Natural killer cell (primary cell): ENCODE measurements around the gene USP7. TPM values are rescaled to one million over a fixed set of nuclear protein-coding genes. Genes with fewer than 3 reads are reported as not detected.

Experiments
- ATAC-seq, 3 donors: fragments of 150-1000 bp in 2 of 3; fragments of 200-7000 bp in 1 of 3; cut with Tn5 transposase; 1 replicate in 1 of 3; 2 replicates in 2 of 3; pipeline ENCODE4 v1.10.0; 2021; ENCODE audit warnings: mild to moderate bottlenecking in 2 of 3, moderate library complexity in 2 of 3
- DNase-seq, 2 donors: peaks; one replicate each; pipeline versions ENCODE4 v3.0.0 to v3.0.0-alpha.2; 2013 to 2021; ENCODE audit warnings: mixed read lengths in 1 of 2
- H3K27ac ChIP-seq: one replicate; pipeline ENCODE4 v1.5.1; 2013; ENCODE audit warnings: mild to moderate bottlenecking, low read length
- H3K27me3 ChIP-seq: one replicate; pipeline ENCODE4 v1.6.1; 2013; ENCODE audit warnings: low read length; ENCODE audit not compliant: control insufficient read depth, insufficient read depth
- H3K36me3 ChIP-seq: one replicate; pipeline ENCODE4 v1.6.1; 2013; ENCODE audit warnings: low read length; ENCODE audit not compliant: control insufficient read depth, insufficient read depth
- H3K4me1 ChIP-seq: one replicate; pipeline ENCODE4 v1.6.1; 2013; ENCODE audit warnings: low read length; ENCODE audit not compliant: control insufficient read depth, insufficient read depth
- H3K4me3 ChIP-seq: one replicate; pipeline ENCODE4 v1.5.1; 2013; ENCODE audit warnings: low read length
- H3K9me3 ChIP-seq: one replicate; pipeline ENCODE4 v1.6.1; 2013; ENCODE audit warnings: low read length; ENCODE audit not compliant: control insufficient read depth, insufficient read depth
- H3K27ac Mint-ChIP-seq, 2 donors: one replicate each; pipeline ENCODE4 v1.8.0; 2022; ENCODE audit warnings: mild to moderate bottlenecking in 2 of 2, mixed read lengths in 2 of 2, moderate library complexity in 1 of 2
- H3K27me3 Mint-ChIP-seq, 2 donors: one replicate each; pipeline ENCODE4 v1.8.0; 2022; ENCODE audit warnings: low read depth in 2 of 2, mixed read lengths in 2 of 2
- H3K36me3 Mint-ChIP-seq: one replicate; pipeline ENCODE4 v1.8.0; 2022; ENCODE audit warnings: mixed read lengths
- H3K4me1 Mint-ChIP-seq, 2 donors: one replicate each; pipeline ENCODE4 v1.8.0; 2022; ENCODE audit warnings: mixed read lengths in 2 of 2
- H3K4me3 Mint-ChIP-seq: one replicate; pipeline ENCODE4 v1.8.0; 2022; ENCODE audit warnings: mild to moderate bottlenecking, moderate library complexity, mixed read lengths
- H3K9me3 Mint-ChIP-seq, 2 donors: one replicate each; pipeline ENCODE4 v1.8.0; 2022; ENCODE audit warnings: mixed read lengths in 2 of 2
- CTCF ChIP-seq: fragments of 200-600 bp; IDR thresholded peaks from one replicate; pipeline ENCODE4 v1.8.0; 2022; ENCODE audit warnings: antibody characterized with exemption
- WGBS: methylation state at CpG from one replicate; pipeline ENCODE4 v1.1.7; 2013; ENCODE audit warnings: missing lambda C conversion rate; ENCODE audit not compliant: insufficient coverage; 5-methylcytosine and 5-hydroxymethylcytosine counted together
- intact Hi-C: fragments of 100-400 bp; cut with micrococcal nuclease; formaldehyde crosslinking; loops from one replicate; pipeline ENCODE4 v1.14.2; 2022
- total RNA-seq, 4 donors: library from RNA; stranded (reverse); fragments of 120-200 nt in 1 of 4; gene quantifications; one replicate each; pipeline versions ENCODE4 v1.2.3 to v1.2.4, GENCODE V29; 2013 to 2022

USP7 gene
- total RNA-seq, 3 donors from 2014 or later (not counting 1 experiment from before 2014, with no cell fraction given): 213 to 268 (median 236) TPM

GRCh38 chr16:9000664-9001063, 37.0 kb upstream of the USP7 start:
- 97% methylated on average over 2 of the region's 2 CpGs for WGBS
- H3K9me3 Mint-ChIP-seq: no peaks in the 10 kb centered on the region

DNA sequence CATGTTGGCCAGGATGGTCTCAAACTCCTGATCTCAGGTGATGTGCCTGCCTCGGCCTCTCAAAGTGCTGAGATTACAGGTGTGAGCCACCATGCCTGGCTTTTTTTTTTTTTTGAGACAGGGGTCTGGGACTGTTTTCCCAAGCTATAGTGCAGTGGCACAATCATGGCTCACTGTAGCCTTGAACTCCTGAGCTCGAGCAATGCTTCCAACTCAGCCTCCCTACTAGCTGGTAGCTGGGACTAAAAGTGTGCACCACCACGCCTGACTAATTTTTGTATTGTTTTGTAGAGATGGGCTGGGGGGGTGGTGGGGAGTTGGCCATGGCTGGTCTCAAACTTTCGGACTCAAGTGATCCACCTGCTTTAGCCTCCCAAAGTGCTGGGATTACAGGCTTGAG, 36.1 kb upstream of the USP7 start:
- ATAC-seq: no peak
- Mint-ChIP-seq H3K27me3 (no peaks in the 10 kb centered on the region), H3K9me3 (no peaks in the 10 kb centered on the region), H3K27ac (no peak overlapping the region), H3K36me3 (no peaks in the 10 kb centered on the region), H3K4me3 (no peak overlapping the region), H3K4me1 (no peaks in the 10 kb centered on the region)
- Histone ChIP-seq H3K36me3 (no peaks in the 10 kb centered on the region), H3K9me3 (no peaks in the 10 kb centered on the region), H3K4me1 (no peaks in the 10 kb centered on the region), H3K27ac (no peak overlapping the region), H3K27me3 (no peaks in the 10 kb centered on the region), H3K4me3 (no peak overlapping the region)
- intact Hi-C loops: no loop called here
- TF ChIP-seq CTCF: no peak
- DNase-seq: no peak
- WGBS: 70% methylated on average over 4 of the region's 4 CpGs

More at GRCh38 chr16:9000664-9001063, 37.0 kb upstream of the USP7 start:
- Histone ChIP-seq H3K4me3 (no peak overlapping the region), H3K4me1 (no peaks in the 10 kb centered on the region), H3K9me3 (no peaks in the 10 kb centered on the region), H3K27ac (no peak overlapping the region), H3K27me3 (no peaks in the 10 kb centered on the region), H3K36me3 (no peaks in the 10 kb centered on the region)
- Mint-ChIP-seq H3K27ac (no peak overlapping the region), H3K27me3 (no peaks in the 10 kb centered on the region), H3K36me3 (no peaks in the 10 kb centered on the region), H3K4me1 (no peaks in the 10 kb centered on the region), H3K4me3 (no peak overlapping the region)
- TF ChIP-seq CTCF: no peak
- intact Hi-C loops: no loop called here
- no peak for DNase-seq
- ATAC-seq: no peak

GRCh38 chr16:8998108-8998507, 34.4 kb upstream of the USP7 start:
- Histone ChIP-seq H3K36me3 (no peaks in the 10 kb centered on the region), H3K27ac (no peak overlapping the region), H3K4me1 (no peaks in the 10 kb centered on the region), H3K27me3 (no peaks in the 10 kb centered on the region), H3K9me3 (no peaks in the 10 kb centered on the region), H3K4me3 (no peak overlapping the region)
- intact Hi-C loops: no loop called here
- DNase-seq (no peak), ATAC-seq (no peak)
- Mint-ChIP-seq H3K27me3 (no peaks in the 10 kb centered on the region), H3K9me3 (no peaks in the 10 kb centered on the region), H3K4me1 (no peaks in the 10 kb centered on the region), H3K4me3 (no peak overlapping the region), H3K27ac (no peak overlapping the region), H3K36me3 (no peaks in the 10 kb centered on the region)
- no CpG with 5 or more reads among the region's 1 CpG for WGBS
- TF ChIP-seq CTCF: no peak

- Histone ChIP-seq H3K27ac (no peak overlapping the region), H3K27me3 (no peaks in the 10 kb centered on the region), H3K36me3 (no peaks in the 10 kb centered on the region), H3K4me3 (no peak overlapping the region), H3K4me1 (no peaks in the 10 kb centered on the region), H3K9me3 (no peaks in the 10 kb centered on the region)
- Mint-ChIP-seq H3K27me3 (no peaks in the 10 kb centered on the region), H3K9me3 (no peaks in the 10 kb centered on the region), H3K27ac (no peak overlapping the region), H3K4me1 (no peaks in the 10 kb centered on the region), H3K4me3 (no peak overlapping the region), H3K36me3 (no peaks in the 10 kb centered on the region)
- TF ChIP-seq CTCF: no peak
- intact Hi-C loops: no loop called here
- ATAC-seq (no peak), DNase-seq (no peak)
- WGBS: 87% methylated on average over 5 of the region's 5 CpGs
Measured at GRCh38 chr16:8996891-8997290, 33.2 kb upstream of the USP7 start.
